Cardiac fibroblast (primary cell): ENCODE results near the gene AOX1.
A peak's percentile ranks its signal among the peaks of the same experiment; 100 is the strongest.

ENCODE experiments used
- DNase-seq, 2 donors: peaks; one replicate each; pipeline versions ENCODE4 v3.0.0 to v3.0.0-alpha.2; 2010; ENCODE audit warnings: low read depth in 2 of 2
- H3K4me3 ChIP-seq, 2 donors: replicated peaks in 1 of 2; 1 replicate in 1 of 2; 2 replicates in 1 of 2; pipeline ENCODE4 v1.5.1; 2011; ENCODE audit warnings: low read depth in 2 of 2, low read length in 2 of 2, mild to moderate bottlenecking in 2 of 2, moderate library complexity in 1 of 2
- CTCF ChIP-seq: IDR thresholded peaks from one replicate; pipeline ENCODE4 v1.5.1; 2011; ENCODE audit warnings: low read depth, mild to moderate bottlenecking, low read length, inconsistent platforms

AOX1 gene

GRCh38 chr2:200695601-200696000 lies 109.8 kb downstream of the AOX1 start:
- H3K4me3 ChIP-seq = no peak overlapping the region
- no peak for TF ChIP-seq CTCF
- DNase-seq = no peak

GRCh38 chr2:200698217-200698616 lies 112.4 kb downstream of the AOX1 start:
- no peak for DNase-seq
- no peak overlapping the region for H3K4me3 ChIP-seq
- no peak for TF ChIP-seq CTCF

GRCh38 chr2:200699310-200699709 lies 113.5 kb downstream of the AOX1 start:
- no peak for DNase-seq
- no peak overlapping the region for H3K4me3 ChIP-seq
- TF ChIP-seq CTCF = no peak

GRCh38 chr2:200700856-200701255 lies 115.0 kb downstream of the AOX1 start:
- no peak for DNase-seq
- H3K4me3 ChIP-seq = no peak overlapping the region
- no peak for TF ChIP-seq CTCF

- no peak overlapping the region for H3K4me3 ChIP-seq
- no peak for DNase-seq
- no peak for TF ChIP-seq CTCF
Observed at GRCh38 chr2:200702044-200702443, 116.2 kb downstream of the AOX1 start.

- H3K4me3 ChIP-seq = no peak overlapping the region
- TF ChIP-seq CTCF = no peak
- DNase-seq = no peak
Observed at GRCh38 chr2:200702646-200703118, 116.9 kb downstream of the AOX1 start.

GRCh38 chr2:200703127-200703925 lies 117.5 kb downstream of the AOX1 start:
- H3K4me3 ChIP-seq = no peak overlapping the region
- peak; percentile 90 to 91 for DNase-seq
- peak; percentile 49 for TF ChIP-seq CTCF
